ENCODE results near the gene OLFM2.
"Not testable (repeated sequence)": the region's sequence is repeated elsewhere in the genome, so short reads cannot be mapped to it uniquely, and the experiment has no call there.

Gene OLFM2

DNA sequence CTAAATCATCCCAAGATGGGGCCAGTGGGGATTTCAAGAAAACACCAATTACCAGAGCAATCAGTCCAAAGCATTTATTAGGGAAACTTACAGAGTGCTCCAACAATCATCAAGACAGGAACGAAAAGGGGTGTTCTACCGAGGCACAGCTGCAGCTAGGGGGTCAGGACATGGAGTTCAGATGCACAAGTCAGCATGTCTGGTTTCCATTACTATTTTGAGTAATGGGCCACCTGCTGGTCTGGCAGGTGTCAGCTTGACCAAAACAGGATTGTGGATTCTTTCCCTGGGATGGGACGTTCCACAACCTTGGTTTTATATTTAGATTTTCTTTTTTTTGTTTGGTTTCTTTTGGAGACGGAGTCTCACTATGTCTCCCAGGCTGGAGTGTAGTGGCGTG lies 112.5 kb downstream of the OLFM2 start:
- DNase-seq: no peak

GRCh38 chr19:9820034-9820433 lies 116.3 kb downstream of the OLFM2 start:
- DNase-seq: not testable (repeated sequence)

- no peak for DNase-seq
These were observed 116.8 kb downstream of the OLFM2 start for GRCh38 chr19:9819596-9819909.

DNA sequence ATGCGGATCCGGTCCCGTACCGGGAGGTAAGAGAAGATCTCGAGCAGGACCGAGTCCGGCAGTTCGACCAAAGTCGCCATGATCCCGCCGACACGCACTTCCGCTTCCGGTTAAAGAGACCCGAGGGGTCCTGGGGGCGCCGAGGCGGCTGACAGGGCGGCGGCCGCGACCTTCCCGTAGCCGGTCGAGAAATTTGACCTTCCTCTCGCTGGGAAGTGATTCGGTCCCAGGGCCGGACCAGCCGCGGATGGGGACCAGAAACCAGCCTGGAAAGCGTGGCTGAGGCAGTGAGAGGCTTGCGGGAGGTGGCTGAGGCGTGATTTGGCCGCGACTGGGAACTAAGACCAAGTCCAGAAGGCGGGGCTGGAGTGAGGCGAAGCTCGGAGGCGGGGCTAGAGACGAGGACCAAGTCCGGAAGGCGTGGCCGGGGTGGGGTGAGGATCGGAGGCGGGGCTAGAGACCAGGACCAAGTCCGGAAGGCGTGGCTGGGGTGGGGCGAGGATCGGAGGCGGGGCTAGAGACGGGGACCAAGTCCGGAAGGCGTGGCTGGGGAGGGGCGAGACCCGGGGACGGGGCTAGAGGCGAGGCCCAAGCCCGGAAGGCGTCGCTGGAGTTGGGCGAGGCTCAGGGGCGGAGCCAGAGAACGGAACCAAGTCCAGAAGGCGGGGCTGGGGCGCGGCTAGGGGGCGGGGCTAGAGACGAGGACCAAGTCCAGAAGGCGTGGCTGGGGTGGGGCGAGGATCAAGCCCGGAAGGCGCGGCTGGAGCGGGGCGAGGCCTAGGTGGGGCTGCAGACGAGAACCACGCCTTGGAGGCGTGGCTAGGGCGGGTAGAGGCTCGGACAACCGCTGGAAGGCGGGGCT lies 117.3 kb downstream of the OLFM2 start, which contains the start of gene FBXL12:
FBXL12 (minus strand) TSS at position 346 of the 862 bp plus-strand sequence; CDS start at position 80, 266 bp downstream.
- DNase-seq: peak; percentile 93 to 99

DNA sequence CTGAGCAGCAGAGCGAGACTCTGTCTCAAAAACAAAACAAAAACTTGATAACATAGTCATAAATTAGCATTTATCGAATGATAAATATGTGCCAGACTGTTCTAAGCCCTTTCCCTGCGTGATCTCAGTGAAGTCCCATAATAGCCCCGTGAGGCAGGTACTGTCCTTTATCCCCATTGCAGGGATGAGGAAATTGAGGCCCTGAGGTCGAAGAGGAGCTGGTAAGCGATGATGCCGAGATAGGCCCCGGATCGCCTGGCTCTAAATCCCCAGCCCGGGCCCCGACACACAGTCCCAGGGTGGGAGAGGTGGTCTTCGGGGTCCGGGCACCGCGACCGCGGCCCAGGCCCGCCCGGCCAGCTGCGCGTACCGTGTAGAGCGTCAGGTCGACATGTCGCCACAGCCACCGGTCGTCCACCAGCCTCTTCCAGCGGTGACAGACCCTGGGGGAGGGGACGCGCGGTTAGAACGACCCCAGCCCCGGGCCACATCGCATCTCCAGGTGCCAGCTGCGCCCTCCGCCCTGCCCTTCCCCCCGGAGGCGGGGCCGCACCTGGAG lies 118.1 kb downstream of the OLFM2 start:
- DNase-seq: no peak

- no peak for DNase-seq
These were observed 125.2 kb downstream of the OLFM2 start for GRCh38 chr19:9811139-9811538.

DNA sequence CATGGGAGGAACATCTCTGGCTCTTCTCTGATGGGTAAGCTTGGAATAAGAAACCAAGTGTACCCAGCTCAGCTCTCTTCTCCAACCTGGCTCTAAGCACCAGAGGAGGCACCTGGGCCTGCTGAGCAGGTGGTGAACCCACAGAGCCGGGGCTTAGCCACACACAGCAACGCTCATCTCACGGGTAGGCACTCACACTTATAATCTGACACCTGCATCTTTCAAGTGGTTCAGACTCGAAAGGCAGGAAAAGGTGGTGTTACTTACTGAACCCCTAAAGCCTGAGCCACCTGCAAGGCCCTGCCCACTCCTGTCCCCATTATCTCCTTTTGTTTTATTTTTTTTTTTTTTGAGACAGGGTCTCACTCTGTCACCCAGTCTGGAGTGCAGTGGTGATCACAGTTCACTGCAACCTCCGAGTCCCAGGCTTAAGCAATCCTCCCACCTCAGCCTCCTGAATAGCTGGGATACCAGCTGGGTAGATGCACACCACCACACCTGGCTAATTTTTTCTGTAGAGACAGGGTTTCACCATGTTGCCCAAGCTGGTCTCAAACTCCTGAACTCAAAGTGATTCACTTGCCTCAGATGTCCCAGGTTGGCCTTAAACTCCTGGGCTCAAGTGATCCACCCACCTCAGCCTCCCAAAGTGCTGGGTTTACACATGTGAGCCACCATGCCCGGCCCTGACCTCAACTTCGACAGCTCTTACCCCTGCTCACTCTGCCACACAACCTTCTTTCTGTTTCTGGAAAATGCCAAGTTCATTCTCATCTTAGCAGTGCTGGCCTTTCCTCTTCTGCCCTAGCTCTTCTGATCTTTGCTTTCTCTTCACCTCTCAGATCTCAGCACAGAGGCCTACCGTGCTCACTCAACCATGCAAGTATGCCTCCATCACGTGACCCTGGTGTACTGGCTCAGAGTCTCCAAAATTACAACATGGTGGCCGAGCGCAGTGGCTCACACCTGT lies 127.2 kb downstream of the OLFM2 start:
- DNase-seq: no peak

DNA sequence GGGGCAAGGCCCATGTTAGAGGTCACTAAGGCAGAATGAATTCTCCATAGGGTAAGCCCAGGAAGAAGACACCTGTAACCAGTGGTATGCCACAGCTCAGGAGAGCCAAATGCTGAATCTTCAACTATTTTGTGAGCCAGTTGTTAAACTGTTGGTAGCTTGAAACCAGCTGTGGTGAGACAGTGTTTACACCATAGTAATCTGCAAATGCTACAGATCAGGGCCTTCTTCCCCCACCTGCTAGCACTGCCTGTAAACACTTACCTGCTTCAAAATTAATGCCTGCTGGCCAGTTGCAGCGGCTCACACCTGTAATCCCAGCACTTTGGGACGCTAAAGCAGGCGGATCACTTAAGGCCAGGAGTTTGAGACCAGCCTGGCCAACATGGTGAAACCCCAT lies 129.5 kb downstream of the OLFM2 start:
- DNase-seq: no peak

All from NCI-H526 (cell line).